NCI-H748 treated with DMSO at 0.1 percent for 48 hours (cell line): ENCODE measurements around the gene EMC10.
"Not testable (repeated sequence)": the region's sequence is repeated elsewhere in the genome, so short reads cannot be mapped to it uniquely, and the experiment has no call there.

Experiments
- DNase-seq: peaks from one replicate; lab custom pipeline; 2025; lab: John Stamatoyannopoulos, UW

Gene EMC10

DNA sequence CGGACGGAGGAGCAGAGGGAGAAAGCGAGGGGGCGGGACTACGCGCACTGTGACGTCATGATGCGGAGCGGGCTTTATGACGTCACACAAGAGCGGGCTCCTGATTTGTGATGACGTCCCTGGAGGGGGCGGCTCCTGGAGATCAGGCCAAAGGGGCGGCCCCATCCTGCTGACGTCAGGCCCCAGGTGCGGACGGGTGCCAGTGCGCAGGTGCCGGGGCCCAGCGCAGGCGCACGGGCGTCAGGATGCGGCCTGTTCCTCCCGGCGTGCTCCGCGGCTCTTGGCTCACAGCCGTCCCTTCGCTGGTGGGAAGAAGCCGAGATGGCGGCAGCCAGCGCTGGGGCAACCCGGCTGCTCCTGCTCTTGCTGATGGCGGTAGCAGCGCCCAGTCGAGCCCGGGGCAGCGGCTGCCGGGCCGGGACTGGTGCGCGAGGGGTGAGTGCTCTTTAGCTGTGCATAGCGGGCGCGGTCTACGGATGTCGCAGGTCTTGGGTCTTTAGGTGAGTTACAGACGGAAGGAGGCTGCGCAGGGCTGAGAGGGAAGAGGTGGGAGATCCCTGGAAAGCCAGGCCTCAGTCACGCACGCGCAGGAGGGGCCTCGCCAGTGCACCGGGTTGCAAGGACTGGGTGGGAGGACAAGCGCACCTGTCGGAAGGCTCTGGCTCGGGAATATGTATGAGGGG is at the start of gene EMC10, which contains the start of gene GARIN5A:
Gene EMC10 (plus strand): TSS at position 284 of the 683 bp plus-strand sequence. CDS start 38 bp downstream, at position 322.
Gene GARIN5A (minus strand): TSS at position 625 of the 683 bp plus-strand sequence. CDS start 460 bp downstream, at position 165.
- DNase-seq: peak; percentile 89

GRCh38 chr19:50427318-50427925 is 48.9 kb upstream of the EMC10 start:
- DNase-seq: no peak

DNA sequence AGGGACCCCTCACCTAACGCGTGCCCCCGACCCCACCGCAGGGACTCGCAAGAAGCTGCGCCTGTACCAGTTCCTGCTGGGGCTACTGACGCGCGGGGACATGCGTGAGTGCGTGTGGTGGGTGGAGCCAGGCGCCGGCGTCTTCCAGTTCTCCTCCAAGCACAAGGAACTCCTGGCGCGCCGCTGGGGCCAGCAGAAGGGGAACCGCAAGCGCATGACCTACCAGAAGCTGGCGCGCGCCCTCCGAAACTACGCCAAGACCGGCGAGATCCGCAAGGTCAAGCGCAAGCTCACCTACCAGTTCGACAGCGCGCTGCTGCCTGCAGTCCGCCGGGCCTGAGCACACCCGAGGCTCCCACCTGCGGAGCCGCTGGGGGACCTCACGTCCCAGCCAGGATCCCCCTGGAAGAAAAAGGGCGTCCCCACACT is 48.3 kb upstream of the EMC10 start:
- DNase-seq: no peak

DNA sequence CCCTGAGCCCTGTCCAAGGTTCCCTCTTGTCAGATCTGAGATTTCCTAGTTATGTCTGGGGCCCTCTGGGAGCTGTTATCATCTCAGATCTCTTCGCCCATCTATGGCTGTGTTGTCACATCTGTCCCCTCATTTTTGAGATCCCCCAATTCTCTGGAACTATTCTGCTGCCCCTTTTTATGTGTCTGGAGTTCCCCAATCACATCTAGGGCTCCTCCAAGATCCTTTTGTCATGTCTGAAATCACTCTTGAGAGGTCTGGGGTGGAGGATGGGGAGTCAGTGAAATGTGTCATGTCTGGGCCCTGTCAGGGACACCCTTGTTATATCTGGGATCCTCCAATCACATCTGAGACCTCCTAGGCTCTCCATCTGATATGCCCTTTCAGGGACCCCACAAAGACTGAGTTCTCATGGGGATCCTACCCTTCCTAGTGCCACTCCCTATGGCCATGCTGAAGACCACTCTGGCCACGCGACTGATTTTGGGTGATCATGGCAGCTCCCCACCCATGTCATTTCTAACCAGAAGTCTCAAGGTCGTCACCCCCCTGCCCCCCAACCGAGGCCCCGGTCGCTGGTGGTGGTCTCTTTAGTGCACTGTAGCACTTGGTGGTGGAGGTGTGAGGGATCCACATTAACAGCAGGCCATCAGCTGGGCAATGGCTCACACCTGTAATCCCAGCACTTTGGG is 47.4 kb upstream of the EMC10 start:
- DNase-seq: no peak

- no peak for DNase-seq
Measured at GRCh38 chr19:50430888-50431342, 45.4 kb upstream of the EMC10 start.

DNA sequence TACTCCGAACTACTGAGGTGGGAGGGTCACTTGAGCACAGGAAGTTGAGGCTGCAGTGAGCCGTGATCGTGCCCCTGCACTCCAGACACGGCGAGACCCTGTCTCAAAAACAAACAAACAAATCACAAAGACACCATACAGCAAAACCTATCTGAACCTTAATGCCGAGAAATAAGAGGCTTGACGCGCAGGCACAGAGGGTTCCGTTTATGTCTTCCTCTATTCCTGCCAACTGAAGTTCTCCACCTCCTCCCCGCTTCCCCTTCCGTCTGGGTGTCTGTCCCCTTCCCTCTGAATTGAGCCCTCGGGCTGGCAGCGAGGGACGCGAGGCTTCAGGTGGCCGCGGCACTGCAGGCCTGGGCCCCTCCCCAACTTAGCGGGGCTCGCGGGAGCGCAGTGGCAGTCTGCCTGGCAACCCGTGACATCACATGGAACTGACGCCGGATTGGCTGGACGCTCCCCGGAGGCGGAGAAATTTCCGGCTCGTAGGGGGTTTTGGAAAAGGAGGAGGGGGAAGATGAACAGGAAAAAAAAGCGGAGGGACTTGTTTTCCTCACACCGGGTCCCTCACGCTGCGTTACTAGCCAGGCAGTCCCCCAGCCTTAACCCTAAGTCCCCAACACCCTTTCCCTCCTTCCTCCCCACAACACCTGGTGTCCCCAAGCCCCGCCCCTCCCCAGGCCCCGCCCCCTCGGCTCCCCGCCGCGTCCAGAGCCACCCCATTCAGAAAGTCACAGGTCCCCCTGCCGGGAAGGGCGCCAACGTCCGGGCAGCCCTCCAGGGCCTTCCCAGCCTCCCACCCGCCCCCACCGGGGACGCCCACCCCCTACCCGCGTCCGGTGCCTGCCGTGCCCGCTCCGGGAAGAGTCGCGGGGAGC is 44.7 kb upstream of the EMC10 start:
- peak; percentile 78 for DNase-seq

GRCh38 chr19:50432221-50433028 is 43.9 kb upstream of the EMC10 start, which contains the start of gene MYBPC2:
MYBPC2 (plus strand) TSS chr19:50432892; CDS start chr19:50432954, 62 bp downstream.
- DNase-seq: peak; percentile 11

DNA sequence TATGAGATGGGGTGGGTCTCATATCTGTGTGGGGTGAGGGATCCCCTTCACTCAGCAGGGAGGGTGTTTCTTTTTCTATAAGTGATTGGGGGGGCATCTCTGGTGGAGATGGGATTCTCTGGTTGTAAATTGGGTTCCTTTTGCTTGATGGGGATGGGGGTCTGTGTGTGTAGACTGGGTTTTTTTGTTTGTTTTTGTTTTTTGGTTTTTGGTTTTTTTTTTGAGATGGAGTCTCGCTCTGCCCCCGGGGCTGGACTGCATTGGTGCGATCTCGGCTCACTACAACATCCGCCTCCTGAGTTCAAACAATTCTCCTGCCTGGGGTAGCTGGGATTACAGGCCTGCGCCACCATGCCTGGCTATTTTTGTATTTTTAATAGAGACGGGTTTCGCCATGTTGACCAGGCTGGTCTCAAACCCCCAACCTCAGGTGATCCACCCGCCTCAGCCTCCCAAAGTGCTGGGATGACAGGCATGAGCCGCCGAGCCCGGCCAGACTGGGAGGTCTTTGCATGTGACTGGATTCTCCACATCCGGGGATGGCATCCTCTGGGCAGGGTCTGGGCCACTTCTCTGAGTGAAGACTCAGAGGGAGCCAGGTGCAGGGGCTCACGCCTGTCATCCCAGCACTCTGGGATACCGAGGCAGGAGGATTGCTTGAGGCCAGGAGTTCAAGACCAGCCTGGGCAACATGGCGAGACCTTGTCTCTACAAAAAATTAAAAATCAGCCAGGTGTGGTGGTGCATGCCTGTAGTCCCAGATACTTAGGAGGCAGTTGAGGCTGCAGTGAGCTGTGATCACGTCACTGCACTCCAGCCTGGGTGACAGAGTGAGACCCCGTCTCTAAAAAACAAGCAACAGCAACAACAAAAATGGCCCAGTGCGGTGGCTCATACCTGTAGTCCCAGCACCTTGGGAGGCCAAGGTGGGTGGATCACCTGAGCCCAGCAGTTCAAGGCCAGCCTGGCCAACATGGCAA is 42.8 kb upstream of the EMC10 start:
- no peak for DNase-seq

- DNase-seq: no peak
Measured at GRCh38 chr19:50434525-50434924, 41.8 kb upstream of the EMC10 start.

DNA sequence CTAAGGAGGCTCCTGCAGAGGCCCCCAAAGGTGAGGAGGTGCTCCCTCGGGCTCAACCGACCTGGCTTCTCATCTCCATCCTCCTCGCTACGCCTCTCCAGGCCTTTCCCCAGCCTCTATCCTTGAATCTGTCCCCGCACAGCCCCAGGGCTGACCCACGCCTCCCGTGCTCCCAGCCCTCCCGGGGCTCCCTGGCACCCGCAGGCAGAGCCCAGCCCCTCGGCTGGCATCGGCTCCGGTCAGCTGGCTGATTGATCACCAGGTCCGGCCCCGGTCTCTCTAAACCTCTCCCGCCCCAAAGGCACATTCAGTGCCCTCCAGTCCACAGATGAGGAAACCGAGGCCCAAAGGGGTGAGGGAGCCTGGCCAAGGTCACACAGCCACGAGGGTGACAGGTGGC is 41.1 kb upstream of the EMC10 start:
- no peak for DNase-seq

DNA sequence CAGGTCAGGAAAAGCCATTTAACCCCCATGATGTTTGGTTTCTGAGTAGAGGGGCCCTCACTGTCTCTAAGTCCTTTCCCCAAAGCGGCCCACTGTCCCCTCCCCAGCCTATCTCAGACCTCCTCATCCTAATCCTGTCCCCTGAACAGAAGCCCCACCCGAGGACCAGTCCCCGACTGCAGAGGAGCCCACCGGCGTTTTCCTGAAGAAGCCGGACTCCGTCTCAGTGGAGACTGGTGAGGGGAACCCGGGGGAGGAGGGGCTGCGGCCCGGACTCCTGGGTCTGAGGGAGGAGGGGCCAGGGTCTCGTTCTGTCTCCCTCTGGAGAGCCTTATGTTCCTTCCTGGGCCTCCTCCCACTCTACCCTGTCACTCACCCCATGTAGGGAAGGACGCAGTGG is 40.7 kb upstream of the EMC10 start:
- no peak for DNase-seq

DNA sequence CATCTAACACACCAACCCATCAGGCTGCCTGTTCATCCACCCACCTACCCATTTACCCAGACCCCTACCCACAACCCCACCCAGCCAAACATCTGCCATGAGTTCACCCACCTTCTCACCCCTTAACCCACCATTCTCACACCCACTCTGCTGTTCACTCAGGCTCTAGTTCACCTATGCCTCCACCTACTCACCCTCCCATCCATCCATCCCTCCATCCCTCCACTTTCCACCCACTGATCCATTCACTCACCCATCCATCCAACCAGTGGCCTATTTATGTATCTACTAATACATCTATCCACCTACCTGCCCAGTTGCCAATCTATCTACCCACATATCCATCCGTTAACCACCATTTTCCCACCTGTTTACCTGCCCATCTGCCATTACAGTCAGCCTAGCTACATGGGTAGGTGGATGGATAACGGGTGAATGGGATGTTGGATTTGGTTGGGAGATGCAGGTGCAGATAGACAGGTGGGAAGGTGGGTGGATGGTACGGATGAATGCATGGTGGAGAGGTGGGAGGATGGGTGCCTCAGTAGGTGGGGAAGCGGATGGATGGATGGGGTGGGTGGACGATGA is 38.4 kb upstream of the EMC10 start:
- no peak for DNase-seq

- DNase-seq: not testable (repeated sequence)
Measured at GRCh38 chr19:50439130-50439529, 37.2 kb upstream of the EMC10 start.

- DNase-seq: no peak
Measured at GRCh38 chr19:50444059-50444458, 32.2 kb upstream of the EMC10 start.

- no peak for DNase-seq
Measured at GRCh38 chr19:50447053-50447452, 29.3 kb upstream of the EMC10 start.

GRCh38 chr19:50447750-50448149 is 28.6 kb upstream of the EMC10 start:
- no peak for DNase-seq

- DNase-seq: no peak
Measured at GRCh38 chr19:50449236-50449899, 26.9 kb upstream of the EMC10 start.

GRCh38 chr19:50450369-50451222 is 25.7 kb upstream of the EMC10 start:
- no peak for DNase-seq
